ENCODE results near the gene PARVG.

DNA sequence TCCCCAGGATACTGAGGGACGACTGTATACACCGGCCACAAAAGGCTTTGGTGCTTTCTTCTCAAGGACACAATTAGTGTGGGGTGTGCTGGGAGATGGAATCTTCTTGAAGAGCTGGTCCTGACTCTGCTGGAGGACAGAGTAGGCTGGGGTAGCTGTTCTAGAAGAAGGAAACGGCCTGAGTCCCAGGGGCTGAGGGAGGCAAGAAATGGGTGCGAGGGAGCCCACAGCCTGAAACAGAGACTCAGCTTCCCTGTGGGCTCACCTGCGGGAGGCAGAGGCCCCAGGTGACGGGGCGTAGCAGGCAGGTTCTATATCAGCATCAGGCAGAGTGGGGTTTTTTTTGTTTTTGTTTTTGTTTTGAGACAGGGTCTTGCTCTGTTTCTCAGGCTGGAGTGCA is 36.6 kb downstream of the PARVG start:
- no peak for TF ChIP-seq POLR2AphosphoS5 (IDR thresholded peaks at IDR 0.05)
- TF ChIP-seq, protein P1, sequence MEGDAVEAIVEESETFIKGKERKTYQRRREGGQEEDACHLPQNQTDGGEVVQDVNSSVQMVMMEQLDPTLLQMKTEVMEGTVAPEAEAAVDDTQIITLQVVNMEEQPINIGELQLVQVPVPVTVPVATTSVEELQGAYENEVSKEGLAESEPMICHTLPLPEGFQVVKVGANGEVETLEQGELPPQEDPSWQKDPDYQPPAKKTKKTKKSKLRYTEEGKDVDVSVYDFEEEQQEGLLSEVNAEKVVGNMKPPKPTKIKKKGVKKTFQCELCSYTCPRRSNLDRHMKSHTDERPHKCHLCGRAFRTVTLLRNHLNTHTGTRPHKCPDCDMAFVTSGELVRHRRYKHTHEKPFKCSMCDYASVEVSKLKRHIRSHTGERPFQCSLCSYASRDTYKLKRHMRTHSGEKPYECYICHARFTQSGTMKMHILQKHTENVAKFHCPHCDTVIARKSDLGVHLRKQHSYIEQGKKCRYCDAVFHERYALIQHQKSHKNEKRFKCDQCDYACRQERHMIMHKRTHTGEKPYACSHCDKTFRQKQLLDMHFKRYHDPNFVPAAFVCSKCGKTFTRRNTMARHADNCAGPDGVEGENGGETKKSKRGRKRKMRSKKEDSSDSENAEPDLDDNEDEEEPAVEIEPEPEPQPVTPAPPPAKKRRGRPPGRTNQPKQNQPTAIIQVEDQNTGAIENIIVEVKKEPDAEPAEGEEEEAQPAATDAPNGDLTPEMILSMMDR (IDR thresholded peaks at IDR 0.05) = no peak
- no peak for TF ChIP-seq POLR2A (IDR thresholded peaks at IDR 0.05)
- TF ChIP-seq EP300 (IDR thresholded peaks at IDR 0.05; ENCODE audit: low read depth) = no peak
